ENCODE data around the gene LRRC47. TPM values are rescaled to one million over a fixed set of nuclear protein-coding genes. Genes with fewer than 3 reads are reported as not detected.

Gene LRRC47
- total RNA-seq, 3 donors from 2014 or later: 31.5 to 34.2 (median 34.2) TPM

DNA sequence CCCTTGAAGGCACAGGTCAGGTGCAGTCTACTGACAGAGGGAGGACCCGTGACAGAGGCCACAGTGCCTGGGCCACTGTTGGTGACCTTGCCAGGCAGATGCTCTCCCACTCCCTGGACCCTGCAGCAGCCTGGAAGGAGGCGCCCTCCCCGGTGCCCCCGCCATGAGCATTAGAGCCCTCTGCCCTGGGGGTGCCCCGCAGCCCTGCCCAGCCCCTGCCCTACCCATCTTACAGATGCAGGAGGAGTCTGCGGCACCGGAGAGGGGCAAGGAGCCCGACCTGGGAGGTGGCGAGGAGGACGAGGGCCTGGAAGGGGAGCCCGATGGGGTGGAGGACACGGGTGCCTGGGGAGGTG is 33.4 kb downstream of the LRRC47 start:
- TF ChIP-seq, protein P1, sequence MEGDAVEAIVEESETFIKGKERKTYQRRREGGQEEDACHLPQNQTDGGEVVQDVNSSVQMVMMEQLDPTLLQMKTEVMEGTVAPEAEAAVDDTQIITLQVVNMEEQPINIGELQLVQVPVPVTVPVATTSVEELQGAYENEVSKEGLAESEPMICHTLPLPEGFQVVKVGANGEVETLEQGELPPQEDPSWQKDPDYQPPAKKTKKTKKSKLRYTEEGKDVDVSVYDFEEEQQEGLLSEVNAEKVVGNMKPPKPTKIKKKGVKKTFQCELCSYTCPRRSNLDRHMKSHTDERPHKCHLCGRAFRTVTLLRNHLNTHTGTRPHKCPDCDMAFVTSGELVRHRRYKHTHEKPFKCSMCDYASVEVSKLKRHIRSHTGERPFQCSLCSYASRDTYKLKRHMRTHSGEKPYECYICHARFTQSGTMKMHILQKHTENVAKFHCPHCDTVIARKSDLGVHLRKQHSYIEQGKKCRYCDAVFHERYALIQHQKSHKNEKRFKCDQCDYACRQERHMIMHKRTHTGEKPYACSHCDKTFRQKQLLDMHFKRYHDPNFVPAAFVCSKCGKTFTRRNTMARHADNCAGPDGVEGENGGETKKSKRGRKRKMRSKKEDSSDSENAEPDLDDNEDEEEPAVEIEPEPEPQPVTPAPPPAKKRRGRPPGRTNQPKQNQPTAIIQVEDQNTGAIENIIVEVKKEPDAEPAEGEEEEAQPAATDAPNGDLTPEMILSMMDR (IDR thresholded peaks at IDR 0.05): no peak
- TF ChIP-seq POLR2A (IDR thresholded peaks at IDR 0.05): no peak
- no peak for TF ChIP-seq POLR2AphosphoS5 (IDR thresholded peaks at IDR 0.05)
- no peak overlapping the region for H3K27ac ChIP-seq
- no peak overlapping the region for H3K4me3 ChIP-seq
- peaks cover 0 to 43% of the 10 kb centered on the region in 2 donors for H3K27me3 ChIP-seq
- H3K36me3 ChIP-seq: no peaks in the 10 kb centered on the region
- H3K4me1 ChIP-seq: no peaks in the 10 kb centered on the region
- no peak for DNase-seq (ENCODE audit: low spot score in 2 of 2)
- no peaks in the 10 kb centered on the region for H3K9me3 ChIP-seq
- intact Hi-C loops (cut with DNase I; ENCODE audit: low total_unique reads): no loop called here

DNA sequence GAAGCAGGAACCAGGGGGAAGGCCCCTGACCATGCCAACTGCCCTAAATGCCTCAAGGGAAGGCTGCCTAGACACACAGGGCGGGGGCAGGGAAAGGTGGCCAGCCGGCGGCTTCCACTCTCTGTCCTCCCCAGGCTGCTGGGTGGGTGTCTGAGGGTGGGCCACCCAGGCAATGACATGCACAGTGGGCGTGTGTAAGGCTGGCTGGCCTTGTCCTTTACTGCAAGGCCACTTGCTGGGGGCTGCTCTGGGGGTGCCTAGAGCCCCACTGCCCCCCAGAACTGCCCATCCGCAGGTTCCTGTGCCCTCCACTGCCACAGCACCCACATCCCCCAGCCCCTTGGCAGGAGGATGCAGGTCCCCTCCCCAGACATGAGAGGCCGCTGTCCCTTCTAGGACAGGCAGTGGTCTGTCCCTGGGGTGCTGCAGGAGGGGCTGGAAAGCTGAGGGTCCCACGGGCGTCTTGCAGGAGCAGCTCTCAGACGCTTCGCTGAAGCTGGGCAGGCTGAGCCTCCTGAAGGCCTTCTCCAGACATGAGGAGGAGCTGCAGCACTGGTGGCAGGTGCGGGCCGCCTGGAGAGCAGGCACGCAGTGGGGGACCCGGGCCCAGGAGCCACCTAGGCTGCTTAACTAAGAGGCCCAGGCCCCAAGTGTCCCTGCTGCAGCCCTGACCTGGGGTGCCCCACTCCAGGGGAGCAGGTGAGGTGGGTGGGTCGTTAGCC is 34.0 kb downstream of the LRRC47 start:
- Histone ChIP-seq H3K36me3 (no peaks in the 10 kb centered on the region), H3K27ac (no peak overlapping the region), H3K4me3 (no peak overlapping the region), H3K9me3 (no peaks in the 10 kb centered on the region), H3K27me3 (peaks cover 0 to 43% of the 10 kb centered on the region in 2 donors), H3K4me1 (no peaks in the 10 kb centered on the region)
- intact Hi-C loops (cut with DNase I; ENCODE audit: low total_unique reads): no loop called here
- TF ChIP-seq, protein P1 (IDR thresholded peaks at IDR 0.05): no peak
- TF ChIP-seq POLR2A (IDR thresholded peaks at IDR 0.05): no peak
- TF ChIP-seq POLR2AphosphoS5 (IDR thresholded peaks at IDR 0.05): no peak
- no peak for DNase-seq (ENCODE audit: low spot score in 2 of 2)

DNA sequence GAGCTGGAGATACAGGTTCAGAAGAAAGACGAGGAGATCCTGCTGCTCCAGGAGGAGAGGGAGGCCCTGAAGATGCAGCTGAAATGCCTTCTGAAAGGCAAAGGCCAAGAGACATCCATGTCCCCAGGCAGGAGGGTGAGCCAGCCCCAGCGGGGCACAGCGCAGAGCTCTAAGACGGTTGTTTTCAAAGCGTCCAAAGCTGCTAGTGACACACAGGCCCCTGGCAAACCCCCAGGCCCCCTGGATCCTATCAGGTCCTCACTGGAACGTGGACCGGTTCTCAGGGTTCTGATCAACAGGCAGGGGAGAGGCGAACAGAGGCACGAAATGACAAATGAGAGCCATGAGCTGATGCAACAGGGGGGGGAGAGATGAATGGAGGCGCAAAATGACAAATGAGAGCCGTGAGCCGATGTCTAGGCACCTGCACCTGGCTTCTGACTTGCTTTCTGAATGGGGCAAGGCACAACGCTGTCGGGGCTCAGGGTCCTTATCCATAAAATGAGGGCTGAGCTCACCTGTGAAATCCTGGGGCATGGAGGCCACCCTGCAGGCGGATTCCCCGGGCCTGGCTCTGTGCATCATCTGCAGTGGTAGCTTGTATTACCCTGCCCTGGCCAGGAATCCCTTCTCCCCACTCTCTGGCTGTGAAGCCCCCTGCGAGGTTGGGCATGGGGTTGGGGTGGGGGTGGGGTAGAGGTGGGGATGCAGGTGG is 34.8 kb downstream of the LRRC47 start:
- intact Hi-C loops (cut with DNase I; ENCODE audit: low total_unique reads): no loop called here
- H3K9me3 ChIP-seq: no peaks in the 10 kb centered on the region
- TF ChIP-seq, protein P1 (IDR thresholded peaks at IDR 0.05): no peak
- TF ChIP-seq POLR2AphosphoS5 (IDR thresholded peaks at IDR 0.05): no peak
- TF ChIP-seq POLR2A (IDR thresholded peaks at IDR 0.05): no peak
- H3K36me3 ChIP-seq: no peaks in the 10 kb centered on the region
- no peak overlapping the region for H3K4me3 ChIP-seq
- H3K27ac ChIP-seq: no peak overlapping the region
- no peak for DNase-seq (ENCODE audit: low spot score in 2 of 2)
- H3K4me1 ChIP-seq: no peaks in the 10 kb centered on the region
- peaks cover 0 to 43% of the 10 kb centered on the region in 2 donors for H3K27me3 ChIP-seq

GRCh38 chr1:3759796-3760195 is 36.5 kb downstream of the LRRC47 start:
- Histone ChIP-seq H3K4me3 (no peak overlapping the region), H3K27me3 (peaks cover 0 to 54% of the 10 kb centered on the region in 2 donors), H3K9me3 (no peaks in the 10 kb centered on the region), H3K4me1 (no peaks in the 10 kb centered on the region), H3K27ac (no peak overlapping the region), H3K36me3 (no peaks in the 10 kb centered on the region)
- DNase-seq (ENCODE audit: low spot score in 2 of 2): no peak
- intact Hi-C loops (cut with DNase I; ENCODE audit: low total_unique reads): no loop called here
- TF ChIP-seq POLR2A (IDR thresholded peaks at IDR 0.05): no peak
- TF ChIP-seq POLR2AphosphoS5 (IDR thresholded peaks at IDR 0.05): no peak
- TF ChIP-seq, protein P1 (IDR thresholded peaks at IDR 0.05): no peak

DNA sequence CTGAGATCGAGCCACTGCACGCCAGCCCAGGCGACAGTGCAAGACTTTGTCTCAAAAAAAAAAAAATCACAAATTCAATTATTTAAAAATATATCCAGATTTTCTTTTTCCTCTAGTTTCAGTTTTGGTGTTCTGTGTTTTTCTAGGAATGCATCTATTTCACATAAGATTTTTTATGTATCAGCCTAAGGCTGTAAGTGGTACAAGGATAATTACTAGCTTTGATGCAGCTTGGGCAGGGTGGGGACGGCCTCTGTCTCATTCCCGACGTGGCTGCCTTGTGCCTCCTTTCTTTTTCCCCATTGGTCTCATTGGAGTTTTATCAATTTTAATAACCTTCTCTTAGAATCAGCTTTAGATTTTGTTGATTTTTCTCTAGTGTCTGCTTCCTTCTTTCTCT is 37.1 kb downstream of the LRRC47 start:
- H3K9me3 ChIP-seq: no peaks in the 10 kb centered on the region
- no peak overlapping the region for H3K27ac ChIP-seq
- DNase-seq (ENCODE audit: low spot score in 2 of 2): no peak
- H3K36me3 ChIP-seq: no peaks in the 10 kb centered on the region
- intact Hi-C loops (cut with DNase I; ENCODE audit: low total_unique reads): no loop called here
- no peak overlapping the region for H3K4me3 ChIP-seq
- peaks cover 0 to 60% of the 10 kb centered on the region in 2 donors for H3K27me3 ChIP-seq
- no peaks in the 10 kb centered on the region for H3K4me1 ChIP-seq
- TF ChIP-seq POLR2AphosphoS5 (IDR thresholded peaks at IDR 0.05) (no peak), POLR2A (IDR thresholded peaks at IDR 0.05) (no peak)
- TF ChIP-seq, protein P1 (IDR thresholded peaks at IDR 0.05): no peak
